Urinary bladder (tissue), 4 donors: ENCODE results near the gene OS9. TPM values are rescaled to one million over a fixed set of nuclear protein-coding genes. Genes with fewer than 3 reads are reported as not detected.
A peak's percentile ranks its signal among the peaks of the same experiment; 100 is the strongest.
"Not testable (repeated sequence)": the region's sequence is repeated elsewhere in the genome, so short reads cannot be mapped to it uniquely, and the experiment has no call there.

Experiments
- DNase-seq: peaks from one replicate; pipeline ENCODE4 v3.0.0-alpha.2; 2015; ENCODE audit errors: extremely low spot score
- H3K27ac ChIP-seq: one replicate; pipeline ENCODE4 v1.5.1; 2013; ENCODE audit warnings: low read depth, mild to moderate bottlenecking, moderate library complexity
- H3K36me3 ChIP-seq: one replicate; pipeline ENCODE4 v1.6.1; 2013; ENCODE audit warnings: mild to moderate bottlenecking, moderate library complexity; ENCODE audit not compliant: insufficient read depth
- H3K4me1 ChIP-seq: one replicate; pipeline ENCODE4 v1.6.1; 2013; ENCODE audit warnings: mild to moderate bottlenecking, moderate library complexity; ENCODE audit not compliant: insufficient read depth
- H3K4me3 ChIP-seq: one replicate; pipeline ENCODE4 v1.5.1; 2013; ENCODE audit warnings: low read depth, low read length
- WGBS: extraction: QIAGEN DNeasy Blood & Tissue Kit; methylation state at CpG from one replicate; pipeline ENCODE4 v1.1.7; 2013; 5-methylcytosine and 5-hydroxymethylcytosine counted together
- polyA plus RNA-seq: library from polyadenylated mRNA; stranded (reverse); fragments of 200-250 nt; gene quantifications from one replicate; pipeline ENCODE4 v1.2.3, GENCODE V29; 2013
- total RNA-seq: library from RNA; depleted of rRNA; stranded (reverse); fragments of >200 nt; gene quantifications from one replicate; pipeline ENCODE4 v1.2.3, GENCODE V29; 2014
- donor health status: healthy with polysubstance abuse.
- donor health status: healthy.

Gene OS9
- total and polyA plus RNA-seq, 2 donors: 137 to 257 TPM

- H3K36me3 ChIP-seq, DNase-seq, H3K4me3 ChIP-seq, H3K4me1 ChIP-seq, H3K27ac ChIP-seq: not testable (repeated sequence)
- WGBS: 92% methylated on average over 3 of the region's 3 CpGs
Measured at GRCh38 chr12:57671811-57672210, 22.1 kb upstream of the OS9 start.

GRCh38 chr12:57672801-57673200 lies 21.1 kb upstream of the OS9 start:
- Histone ChIP-seq H3K4me1 (no peaks in the 10 kb centered on the region), H3K36me3 (no peaks in the 10 kb centered on the region), H3K27ac (no peak overlapping the region), H3K4me3 (no peak overlapping the region)
- 78% methylated on average over 6 of the region's 6 CpGs for WGBS
- DNase-seq: no peak

- Histone ChIP-seq H3K27ac (no peak overlapping the region), H3K4me3 (no peak overlapping the region), H3K4me1 (no peaks in the 10 kb centered on the region), H3K36me3 (no peaks in the 10 kb centered on the region)
- 91% methylated on average over 29 of the region's 29 CpGs for WGBS
- no peak for DNase-seq
Measured at GRCh38 chr12:57674691-57675090, 19.2 kb upstream of the OS9 start.

- H3K4me3 ChIP-seq, H3K36me3 ChIP-seq, H3K27ac ChIP-seq, DNase-seq, H3K4me1 ChIP-seq: not testable (repeated sequence)
- 88% methylated on average over 9 of the region's 9 CpGs for whole genome bisulfite sequencing
Measured at GRCh38 chr12:57677947-57678346, 16.0 kb upstream of the OS9 start.

GRCh38 chr12:57679697-57680096 lies 14.2 kb upstream of the OS9 start:
- Histone ChIP-seq H3K4me1 (no peaks in the 10 kb centered on the region), H3K36me3 (no peaks in the 10 kb centered on the region), H3K4me3 (no peak overlapping the region), H3K27ac (no peak overlapping the region)
- DNase-seq: no peak

GRCh38 chr12:57687862-57688261 lies 6.1 kb upstream of the OS9 start:
- H3K36me3 ChIP-seq: no peaks in the 10 kb centered on the region
- DNase-seq: no peak
- 76% methylated on average over 4 of the region's 4 CpGs for WGBS
- no peak overlapping the region for H3K27ac ChIP-seq
- no peak overlapping the region for H3K4me3 ChIP-seq
- no peaks in the 10 kb centered on the region for H3K4me1 ChIP-seq

GRCh38 chr12:57688931-57689330 lies 5.0 kb upstream of the OS9 start:
- no peak overlapping the region for H3K4me3 ChIP-seq
- no peak for DNase-seq
- WGBS: 53% methylated on average over 2 of the region's 2 CpGs

GRCh38 chr12:57692500-57692899 lies 1.4 kb upstream of the OS9 start:
- Histone ChIP-seq H3K4me1 (no peaks in the 10 kb centered on the region), H3K4me3 (no peak overlapping the region), H3K36me3 (no peaks in the 10 kb centered on the region), H3K27ac (no peak overlapping the region)
- 81% methylated on average over 15 of the region's 15 CpGs for WGBS
- no peak for DNase-seq

More at GRCh38 chr12:57688931-57689330, 5.0 kb upstream of the OS9 start:
- H3K27ac ChIP-seq: no peak overlapping the region
- no peaks in the 10 kb centered on the region for H3K36me3 ChIP-seq
- H3K4me1 ChIP-seq: no peaks in the 10 kb centered on the region

- no peak overlapping the region for H3K4me3 ChIP-seq
- DNase-seq: no peak
- no peaks in the 10 kb centered on the region for H3K4me1 ChIP-seq
- 43% methylated on average over 10 of the region's 10 CpGs for WGBS
- H3K27ac ChIP-seq: no peak overlapping the region
- no peaks in the 10 kb centered on the region for H3K36me3 ChIP-seq
Measured at GRCh38 chr12:57693317-57693658, 644 bp upstream of the OS9 start.

- Histone ChIP-seq H3K4me1 (no peaks in the 10 kb centered on the region), H3K27ac (peak overlapping the region; percentile 13), H3K4me3 (peak overlapping the region; percentile 65), H3K36me3 (no peaks in the 10 kb centered on the region)
- DNase-seq: no peak
- WGBS: under 1% methylated on average over 15 of the region's 15 CpGs
Measured at GRCh38 chr12:57694459-57695019, 607 bp downstream of the OS9 start.

- Histone ChIP-seq H3K27ac (no peak overlapping the region), H3K4me3 (no peak overlapping the region), H3K4me1 (no peaks in the 10 kb centered on the region), H3K36me3 (no peaks in the 10 kb centered on the region)
- 92% methylated on average over 11 of the region's 11 CpGs for WGBS
- no peak for DNase-seq
Measured at GRCh38 chr12:57695770-57696432, 2.0 kb downstream of the OS9 start.

GRCh38 chr12:57697076-57697475 lies 3.1 kb downstream of the OS9 start:
- no peak for DNase-seq
- WGBS: 99% methylated on average over 1 of the region's 1 CpG
- Histone ChIP-seq H3K36me3 (no peaks in the 10 kb centered on the region), H3K4me1 (no peaks in the 10 kb centered on the region), H3K4me3 (no peak overlapping the region), H3K27ac (no peak overlapping the region)

GRCh38 chr12:57698414-57698813 lies 4.5 kb downstream of the OS9 start:
- Histone ChIP-seq H3K36me3 (no peaks in the 10 kb centered on the region), H3K4me1 (no peaks in the 10 kb centered on the region), H3K27ac (no peak overlapping the region), H3K4me3 (no peak overlapping the region)
- DNase-seq: no peak
- 94% methylated on average over 3 of the region's 3 CpGs for WGBS

- Histone ChIP-seq H3K4me3 (no peak overlapping the region), H3K27ac (no peak overlapping the region), H3K4me1 (no peaks in the 10 kb centered on the region), H3K36me3 (no peaks in the 10 kb centered on the region)
- 91% methylated on average over 2 of the region's 2 CpGs for WGBS
- DNase-seq: no peak
Measured at GRCh38 chr12:57700317-57700716, 6.4 kb downstream of the OS9 start.

GRCh38 chr12:57707250-57707649 lies 13.3 kb downstream of the OS9 start:
- 94% methylated on average over 3 of the region's 3 CpGs for WGBS
- H3K36me3 ChIP-seq: peaks cover 2% of the 10 kb centered on the region
- H3K4me3 ChIP-seq: no peak overlapping the region
- no peaks in the 10 kb centered on the region for H3K4me1 ChIP-seq
- H3K27ac ChIP-seq: no peak overlapping the region
- no peak for DNase-seq
